PFSK-1 (cell line): Measurements from ENCODE around the gene ATG16L1.

Source experiments
- POLR2AphosphoS5 ChIP-seq: IDR thresholded peaks from 2 replicates; pipeline ENCODE4 v1.6.1; 2012; ENCODE audit warnings: low read depth, mild to moderate bottlenecking, control low read depth, low read length, moderate library complexity
- SIN3A ChIP-seq: IDR thresholded peaks from 2 replicates; pipeline ENCODE4 v1.6.1; 2012; ENCODE audit warnings: mild to moderate bottlenecking, low read length, moderate library complexity, borderline replicate concordance; ENCODE audit not compliant: insufficient read depth
- TF ChIP-seq, protein P1 (sequence below), 2 experiments: IDR thresholded peaks; 2 replicates each; pipeline versions ENCODE4 v1.6.1 to v1.8.0; 2011 to 2012; ENCODE audit warnings: low read depth in 2 of 2, low read length in 2 of 2, control low read depth in 1 of 2, inconsistent platforms in 1 of 2, mild to moderate bottlenecking in 1 of 2, moderate library complexity in 1 of 2; ENCODE audit not compliant: insufficient read depth in 1 of 2

DNA sequence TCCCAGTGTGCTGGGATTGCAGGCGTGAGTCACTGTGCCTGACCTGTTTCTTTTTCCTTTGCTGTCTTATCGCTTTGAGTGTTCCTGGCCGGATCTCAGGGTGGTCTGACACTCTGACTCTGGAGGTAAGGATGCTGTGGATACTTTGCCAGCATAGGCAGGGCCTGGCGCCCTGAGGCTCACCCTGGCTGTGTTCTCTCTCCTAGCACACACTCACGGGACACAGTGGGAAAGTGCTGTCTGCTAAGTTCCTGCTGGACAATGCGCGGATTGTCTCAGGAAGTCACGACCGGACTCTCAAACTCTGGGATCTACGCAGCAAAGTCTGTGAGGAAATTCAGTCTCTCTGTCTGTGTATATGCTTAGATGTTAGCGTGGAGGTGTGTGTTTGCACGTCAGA lies 38.2 kb downstream of the ATG16L1 start:
- TF ChIP-seq SIN3A (no peak), POLR2AphosphoS5 (no peak)
- TF ChIP-seq, protein P1, sequence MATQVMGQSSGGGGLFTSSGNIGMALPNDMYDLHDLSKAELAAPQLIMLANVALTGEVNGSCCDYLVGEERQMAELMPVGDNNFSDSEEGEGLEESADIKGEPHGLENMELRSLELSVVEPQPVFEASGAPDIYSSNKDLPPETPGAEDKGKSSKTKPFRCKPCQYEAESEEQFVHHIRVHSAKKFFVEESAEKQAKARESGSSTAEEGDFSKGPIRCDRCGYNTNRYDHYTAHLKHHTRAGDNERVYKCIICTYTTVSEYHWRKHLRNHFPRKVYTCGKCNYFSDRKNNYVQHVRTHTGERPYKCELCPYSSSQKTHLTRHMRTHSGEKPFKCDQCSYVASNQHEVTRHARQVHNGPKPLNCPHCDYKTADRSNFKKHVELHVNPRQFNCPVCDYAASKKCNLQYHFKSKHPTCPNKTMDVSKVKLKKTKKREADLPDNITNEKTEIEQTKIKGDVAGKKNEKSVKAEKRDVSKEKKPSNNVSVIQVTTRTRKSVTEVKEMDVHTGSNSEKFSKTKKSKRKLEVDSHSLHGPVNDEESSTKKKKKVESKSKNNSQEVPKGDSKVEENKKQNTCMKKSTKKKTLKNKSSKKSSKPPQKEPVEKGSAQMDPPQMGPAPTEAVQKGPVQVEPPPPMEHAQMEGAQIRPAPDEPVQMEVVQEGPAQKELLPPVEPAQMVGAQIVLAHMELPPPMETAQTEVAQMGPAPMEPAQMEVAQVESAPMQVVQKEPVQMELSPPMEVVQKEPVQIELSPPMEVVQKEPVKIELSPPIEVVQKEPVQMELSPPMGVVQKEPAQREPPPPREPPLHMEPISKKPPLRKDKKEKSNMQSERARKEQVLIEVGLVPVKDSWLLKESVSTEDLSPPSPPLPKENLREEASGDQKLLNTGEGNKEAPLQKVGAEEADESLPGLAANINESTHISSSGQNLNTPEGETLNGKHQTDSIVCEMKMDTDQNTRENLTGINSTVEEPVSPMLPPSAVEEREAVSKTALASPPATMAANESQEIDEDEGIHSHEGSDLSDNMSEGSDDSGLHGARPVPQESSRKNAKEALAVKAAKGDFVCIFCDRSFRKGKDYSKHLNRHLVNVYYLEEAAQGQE (IDR thresholded peaks at IDR 0.05; ENCODE audit: insufficient read depth in 1 of 2, low read depth in 2 of 2, low read length in 2 of 2), result no peak
